Left ventricle myocardium inferior (tissue), 1 donor: Measurements from ENCODE around the gene EEFSEC. TPM values are rescaled to one million over a fixed set of nuclear protein-coding genes. Genes with fewer than 3 reads are reported as not detected.

Experiments used
- DNase-seq: peaks from one replicate; pipeline ENCODE4 v3.0.0-alpha.2; 2020
- H3K27ac ChIP-seq: fragments of 200-600 bp; replicated peaks from 2 replicates; pipeline ENCODE4 v1.8.0; 2021
- H3K27me3 ChIP-seq: fragments of 200-600 bp; 2 replicates; pipeline ENCODE4 v1.8.0; 2021; ENCODE audit warnings: low read depth
- H3K36me3 ChIP-seq: fragments of 200-600 bp; 2 replicates; pipeline ENCODE4 v1.8.0; 2021
- H3K4me1 ChIP-seq: fragments of 200-600 bp; 2 replicates; pipeline ENCODE4 v1.8.0; 2021
- H3K4me3 ChIP-seq: fragments of 200-600 bp; 2 replicates; pipeline ENCODE4 v1.8.0; 2021; ENCODE audit warnings: mild to moderate bottlenecking, moderate library complexity
- H3K9me3 ChIP-seq: fragments of 200-600 bp; replicated peaks from 2 replicates; pipeline ENCODE4 v1.8.0; 2021
- CTCF ChIP-seq: fragments of 200-600 bp; IDR thresholded peaks from 2 replicates; pipeline ENCODE4 v1.8.0; 2021; ENCODE audit warnings: antibody characterized with exemption, mild to moderate bottlenecking, borderline replicate concordance
- intact Hi-C: fragments of 100-400 bp; cut with micrococcal nuclease; formaldehyde crosslinking; loops from one replicate; pipeline ENCODE4 v1.11.0; 2022
- total RNA-seq: library from RNA; stranded (reverse); fragmentation: NEBNext Ultra II Directional; extraction: Animal tissue kit (Norgen Biotek cat#: 25700); gene quantifications from one replicate; pipeline ENCODE4 v1.2.1, GENCODE V29; 2021
- donor health status: DM: no; HTN: yes; CAD: no; lungs with severe emphysema.

Gene EEFSEC
- total RNA-seq, 1 donor from 2014 or later, result 23.7 TPM

GRCh38 chr3:128174675-128175590 is 21.7 kb downstream of the EEFSEC start:
- Histone ChIP-seq H3K27me3 (no peaks in the 10 kb centered on the region), H3K4me1 (peaks cover 80% of the 10 kb centered on the region), H3K9me3 (no peaks in the 10 kb centered on the region), H3K36me3 (no peaks in the 10 kb centered on the region), H3K27ac (peak overlapping the region; percentile 62), H3K4me3 (no peak overlapping the region)
- TF ChIP-seq CTCF, result no peak
- intact Hi-C loops, result loop anchor here (10.0 kb wide), 2 partner anchors 140 to 320 kb away; partner anchors contain the start of gene GATA2
- no peak for DNase-seq

- Histone ChIP-seq H3K4me1 (peaks cover 80% of the 10 kb centered on the region), H3K4me3 (no peak overlapping the region), H3K27me3 (no peaks in the 10 kb centered on the region), H3K27ac (peak overlapping the region; percentile 62), H3K36me3 (no peaks in the 10 kb centered on the region), H3K9me3 (no peaks in the 10 kb centered on the region)
- TF ChIP-seq CTCF, result no peak
- no peak for DNase-seq
- intact Hi-C loops, result loop anchor here (10.0 kb wide), 2 partner anchors 139 to 319 kb away; partner anchors contain the start of gene GATA2
These were observed 22.5 kb downstream of the EEFSEC start for GRCh38 chr3:128175768-128176167.

GRCh38 chr3:128176276-128176833 is 23.1 kb downstream of the EEFSEC start:
- Histone ChIP-seq H3K4me3 (no peak overlapping the region), H3K27me3 (no peaks in the 10 kb centered on the region), H3K4me1 (peaks cover 80% of the 10 kb centered on the region), H3K27ac (no peak overlapping the region), H3K36me3 (no peaks in the 10 kb centered on the region), H3K9me3 (no peaks in the 10 kb centered on the region)
- intact Hi-C loops, result loop anchor here (10.0 kb wide), 2 partner anchors 138 to 318 kb away; partner anchors contain the start of gene GATA2
- TF ChIP-seq CTCF, result no peak
- no peak for DNase-seq

GRCh38 chr3:128177865-128178264 is 24.6 kb downstream of the EEFSEC start:
- no peaks in the 10 kb centered on the region for H3K9me3 ChIP-seq
- no peaks in the 10 kb centered on the region for H3K27me3 ChIP-seq
- intact Hi-C loops, result loop anchor here (10.0 kb wide), 2 partner anchors 137 to 317 kb away; partner anchors contain the start of gene GATA2
- DNase-seq, result no peak
- no peak for TF ChIP-seq CTCF
- peaks cover 88% of the 10 kb centered on the region for H3K4me1 ChIP-seq
- no peaks in the 10 kb centered on the region for H3K36me3 ChIP-seq
- H3K4me3 ChIP-seq, result peak overlapping the region; percentile 42
- no peak overlapping the region for H3K27ac ChIP-seq

GRCh38 chr3:128178782-128179483 is 25.7 kb downstream of the EEFSEC start:
- peak overlapping the region; percentile 13 for H3K27ac ChIP-seq
- H3K4me3 ChIP-seq, result peak overlapping the region; percentile 42
- H3K4me1 ChIP-seq, result peaks cover 78% of the 10 kb centered on the region
- no peak for DNase-seq
- no peaks in the 10 kb centered on the region for H3K27me3 ChIP-seq
- intact Hi-C loops, result loop anchor here (10.0 kb wide), 2 partner anchors 136 to 316 kb away; partner anchors contain the start of gene GATA2
- no peaks in the 10 kb centered on the region for H3K36me3 ChIP-seq
- no peak for TF ChIP-seq CTCF
- H3K9me3 ChIP-seq, result no peaks in the 10 kb centered on the region
